K562 treated with DMSO at 1 percent for 12 hours (cell line): Measurements from ENCODE around the gene TASP1. TPM values are rescaled to one million over a fixed set of nuclear protein-coding genes. Genes with fewer than 3 reads are reported as not detected.

Experiments used
- total RNA-seq: library from RNA; unstranded; fragments of 300-600 nt; gene quantifications from 2 replicates; pipeline ENCODE4 v1.2.3, GENCODE V29; 2022; ENCODE audit not compliant: insufficient read depth

Gene TASP1
- total RNA-seq = 2.2 and 2.6 TPM in 2 replicates

DNA sequence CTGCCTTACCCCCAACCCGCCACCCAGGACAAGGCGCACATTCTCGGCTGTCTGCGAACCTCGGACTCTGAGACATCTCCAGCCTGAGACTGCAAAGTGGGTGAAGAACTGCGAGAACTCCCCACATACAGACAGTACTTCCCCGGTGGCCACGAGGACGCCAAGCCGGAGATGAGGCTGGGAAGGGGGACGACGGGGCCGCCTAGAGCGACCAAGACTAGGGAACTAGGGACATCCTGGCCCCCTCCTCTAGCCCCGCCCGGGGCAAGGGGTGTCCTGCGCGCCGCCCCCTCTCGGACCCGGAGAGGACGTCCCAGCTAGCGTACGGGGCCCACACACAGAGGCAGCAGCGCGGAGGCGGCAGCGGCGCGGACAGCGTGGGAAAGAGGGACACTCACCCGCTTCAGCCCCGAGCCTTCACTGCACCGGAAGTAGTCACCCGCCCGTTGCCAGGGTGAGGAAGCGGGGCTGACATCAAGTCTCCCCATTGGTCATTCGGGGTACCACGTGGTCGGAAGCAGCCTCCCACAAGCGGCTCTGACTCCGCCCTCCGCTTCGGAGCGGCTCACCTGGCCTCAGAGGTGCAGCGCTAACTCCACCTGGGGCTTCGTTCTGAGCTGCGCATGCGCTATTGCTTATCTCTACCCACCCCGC lies at the start of gene TASP1:
TSS of gene TASP1 (minus strand) at position 437 of the 654 bp plus-strand sequence. CDS start 8,854 bp downstream, outside the sequence.

Other genes starting within 250 kb of the TASP1 start
- gene ESF1, start 146.0 kb upstream of the TASP1 start, total RNA-seq = 4.8 and 6.5 TPM in 2 replicates
- gene NDUFAF5, start 146.1 kb upstream of the TASP1 start, total RNA-seq = 4.9 and 6.0 TPM in 2 replicates